ENCODE data around the gene ADIPOR2.

DNA sequence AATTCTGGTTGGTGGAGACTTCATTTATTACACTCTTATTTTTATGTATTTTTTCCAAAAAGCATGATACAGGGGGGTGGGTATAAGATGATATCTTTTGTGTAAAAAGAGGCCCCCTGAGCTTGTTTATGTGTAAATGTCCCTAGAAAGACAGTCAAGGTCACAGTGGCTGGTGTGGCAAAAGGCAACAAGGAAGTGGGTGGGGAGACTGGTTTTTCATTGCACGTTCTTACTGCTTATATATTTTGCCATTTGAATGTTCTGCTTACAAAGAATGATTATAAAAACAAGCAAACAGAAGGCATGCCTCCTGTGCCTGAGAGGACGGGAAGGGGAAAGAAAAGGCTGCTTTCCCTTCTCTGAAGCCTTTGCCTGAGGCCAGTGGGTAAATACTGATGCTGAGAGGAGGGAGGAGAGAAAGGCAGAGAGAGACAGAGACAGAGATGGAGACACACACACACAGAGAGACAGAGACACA lies 24.1 kb upstream of the ADIPOR2 start:
- TF ChIP-seq, protein P1, sequence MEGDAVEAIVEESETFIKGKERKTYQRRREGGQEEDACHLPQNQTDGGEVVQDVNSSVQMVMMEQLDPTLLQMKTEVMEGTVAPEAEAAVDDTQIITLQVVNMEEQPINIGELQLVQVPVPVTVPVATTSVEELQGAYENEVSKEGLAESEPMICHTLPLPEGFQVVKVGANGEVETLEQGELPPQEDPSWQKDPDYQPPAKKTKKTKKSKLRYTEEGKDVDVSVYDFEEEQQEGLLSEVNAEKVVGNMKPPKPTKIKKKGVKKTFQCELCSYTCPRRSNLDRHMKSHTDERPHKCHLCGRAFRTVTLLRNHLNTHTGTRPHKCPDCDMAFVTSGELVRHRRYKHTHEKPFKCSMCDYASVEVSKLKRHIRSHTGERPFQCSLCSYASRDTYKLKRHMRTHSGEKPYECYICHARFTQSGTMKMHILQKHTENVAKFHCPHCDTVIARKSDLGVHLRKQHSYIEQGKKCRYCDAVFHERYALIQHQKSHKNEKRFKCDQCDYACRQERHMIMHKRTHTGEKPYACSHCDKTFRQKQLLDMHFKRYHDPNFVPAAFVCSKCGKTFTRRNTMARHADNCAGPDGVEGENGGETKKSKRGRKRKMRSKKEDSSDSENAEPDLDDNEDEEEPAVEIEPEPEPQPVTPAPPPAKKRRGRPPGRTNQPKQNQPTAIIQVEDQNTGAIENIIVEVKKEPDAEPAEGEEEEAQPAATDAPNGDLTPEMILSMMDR (IDR thresholded peaks at IDR 0.05): no peak
- TF ChIP-seq POLR2A (IDR thresholded peaks at IDR 0.05): no peak
